ENCODE data around the gene ZNF207. TPM values are rescaled to one million over a fixed set of nuclear protein-coding genes. Genes with fewer than 3 reads are reported as not detected.

The ZNF207 gene
- total and polyA plus RNA-seq, 9 of the 15 experiments (the other 6 are each of a cell fraction or from before 2014, with no cell fraction given): 123 to 370 (median 250) TPM

- peak; percentile 21 for TF ChIP-seq AFF4 (CRISPR knock-in tag; IDR thresholded peaks at IDR 0.05)
- peak; percentile 51 for TF ChIP-seq MXD1 (CRISPR knock-in tag; IDR thresholded peaks at IDR 0.05; ENCODE audit: borderline replicate concordance, poor library complexity, severe bottlenecking)
- no peak for TF ChIP-seq TGIF2 (CRISPR knock-in tag; IDR thresholded peaks at IDR 0.05)
- TF ChIP-seq TARDBP (IDR thresholded peaks at IDR 0.05): 0 out of 2 replicates have a peak, but pooled peaks have one; percentile 81
- TF ChIP-seq ZEB2 (IDR thresholded peaks at IDR 0.05): peak; percentile 98
- peak in 2 of 3 experiments; percentile 83 to 89 for TF ChIP-seq YY1 (IDR thresholded peaks at IDR 0.05; ENCODE audit: borderline replicate concordance in 1 of 3, control insufficient read depth in 1 of 3, extremely low read depth in 1 of 3, insufficient read depth in 3 of 3, insufficient read length in 1 of 3, insufficient replicate concordance in 2 of 3, low read depth in 1 of 3, low read length in 2 of 3)
- TF ChIP-seq ZNF318 (IDR thresholded peaks at IDR 0.05; ENCODE audit: borderline replicate concordance in 1 of 2, low read depth in 1 of 2): 0 out of 4 replicates have a peak, but pooled peaks of 1 of the 2 experiments have one; percentile 10
- no peak for TF ChIP-seq SRSF7 (optimal IDR thresholded peaks at IDR 0.05; ENCODE audit: low read depth, low read length)
Measured at GRCh38 chr17:32341857-32342602, 7.9 kb upstream of the ZNF207 start, which contains the start of gene C17orf75 (continued).
